NT2/D1 (cell line): ENCODE data around the gene RBPJL.

Experiments
- SUZ12 ChIP-seq: IDR thresholded peaks from 2 replicates; pipeline ENCODE4 v1.6.1; 2011; ENCODE audit not compliant: insufficient read length, insufficient read depth; ENCODE audit errors: extremely low read depth
- YY1 ChIP-seq: IDR thresholded peaks from 2 replicates; pipeline ENCODE4 v1.6.1; 2011; ENCODE audit not compliant: insufficient read length, insufficient read depth

DNA sequence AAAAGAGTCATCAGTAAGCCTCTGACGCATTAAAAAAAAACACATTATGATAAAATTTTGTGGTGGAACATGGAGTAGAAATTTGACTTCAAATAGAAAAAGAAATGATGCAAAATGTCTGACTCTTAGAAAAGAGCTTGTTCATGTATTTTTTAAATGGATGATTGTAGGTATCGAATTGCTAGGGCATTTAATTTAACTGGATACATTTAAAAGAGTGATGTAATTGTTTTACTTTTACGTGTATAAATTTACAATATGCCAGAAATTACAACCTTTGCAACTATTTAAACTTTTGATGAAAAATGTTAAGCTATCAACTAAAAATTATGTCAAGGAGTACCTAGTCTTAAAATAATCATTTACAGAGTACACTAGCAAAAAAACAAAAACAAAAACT, 46.1 kb downstream of the RBPJL start:
- TF ChIP-seq SUZ12 (no peak), YY1 (no peak)
